Stimulated activated effector memory CD8-positive, alpha-beta T cell treated with anti-CD3 and anti-CD28 coated beads, Interleukin-12 subunit alpha, Interleukin-12 subunit beta, amount 100 ng/mL, for 72 hours (primary cell): Measurements from ENCODE around the gene ST14.
"Not testable (repeated sequence)": the region's sequence is repeated elsewhere in the genome, so short reads cannot be mapped to it uniquely, and the experiment has no call there.

Experiments
- ATAC-seq: fragments of 150-1000 bp; cut with Tn5 transposase; 2 replicates; pipeline ENCODE4 v1.10.0; 2021
- DNase-seq, 2 donors: peaks; one replicate each; pipeline ENCODE4 v3.0.0; 2021 to 2022; ENCODE audit warnings: low spot score in 2 of 2
- H3K27ac Mint-ChIP-seq: one replicate; pipeline ENCODE4 v1.8.0; 2022; ENCODE audit warnings: mild to moderate bottlenecking, mixed read lengths
- H3K36me3 Mint-ChIP-seq: one replicate; pipeline ENCODE4 v1.8.0; 2022; ENCODE audit warnings: mild to moderate bottlenecking, mixed read lengths
- H3K4me1 Mint-ChIP-seq: one replicate; pipeline ENCODE4 v1.8.0; 2022; ENCODE audit warnings: mixed read lengths
- H3K4me3 Mint-ChIP-seq: one replicate; pipeline ENCODE4 v1.8.0; 2022; ENCODE audit warnings: mild to moderate bottlenecking, mixed read lengths
- H3K9me3 Mint-ChIP-seq: one replicate; pipeline ENCODE4 v1.8.0; 2022; ENCODE audit warnings: mixed read lengths

ST14 gene

DNA sequence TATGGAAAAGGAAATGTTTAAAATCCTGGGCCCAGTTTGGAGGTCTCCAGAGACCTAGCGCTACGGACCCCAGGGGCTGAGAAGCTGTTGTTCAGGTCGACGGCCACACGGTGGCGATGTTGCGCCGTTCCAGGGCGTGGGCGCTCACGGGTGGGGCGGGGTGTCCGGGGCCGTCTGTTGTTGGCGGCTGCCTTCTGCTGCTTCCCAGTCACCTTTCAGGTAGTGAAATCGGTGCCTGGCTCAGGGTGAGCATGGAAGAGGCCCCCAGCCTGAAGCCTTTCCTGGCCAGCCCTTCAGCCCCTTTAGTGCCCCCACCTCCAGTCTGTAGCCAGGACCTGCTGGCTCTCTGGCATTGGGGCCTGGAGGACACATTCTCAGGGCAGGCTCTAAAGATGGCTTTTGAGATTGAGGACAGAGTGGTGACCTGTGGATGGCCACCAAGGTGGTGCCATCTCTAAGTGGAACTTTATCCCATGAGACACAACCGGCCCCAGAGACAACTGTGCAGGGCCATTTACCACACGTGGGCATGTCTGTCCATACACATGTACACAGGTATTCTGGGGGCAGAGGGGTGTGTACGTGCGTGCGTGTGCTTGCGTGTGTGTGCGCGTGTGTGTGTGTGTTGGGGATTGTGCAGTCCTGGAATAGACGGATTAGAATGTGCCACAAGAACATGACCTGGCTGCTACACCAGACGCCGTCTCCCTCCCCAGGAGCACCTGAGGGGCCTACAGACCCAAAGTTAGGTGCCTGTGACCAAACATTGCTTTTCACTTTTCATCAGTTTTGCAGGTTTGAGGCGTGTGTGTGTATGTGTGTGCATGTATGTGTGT, 53.8 kb downstream of the ST14 start:
- DNase-seq (peak; percentile 75 to 83), ATAC-seq (peak; percentile 74)
- Mint-ChIP-seq H3K36me3 (peaks cover 5% of the 10 kb centered on the region), H3K9me3 (no peaks in the 10 kb centered on the region), H3K27ac (no peak overlapping the region), H3K4me1 (peaks cover 5% of the 10 kb centered on the region), H3K4me3 (no peak overlapping the region)

DNA sequence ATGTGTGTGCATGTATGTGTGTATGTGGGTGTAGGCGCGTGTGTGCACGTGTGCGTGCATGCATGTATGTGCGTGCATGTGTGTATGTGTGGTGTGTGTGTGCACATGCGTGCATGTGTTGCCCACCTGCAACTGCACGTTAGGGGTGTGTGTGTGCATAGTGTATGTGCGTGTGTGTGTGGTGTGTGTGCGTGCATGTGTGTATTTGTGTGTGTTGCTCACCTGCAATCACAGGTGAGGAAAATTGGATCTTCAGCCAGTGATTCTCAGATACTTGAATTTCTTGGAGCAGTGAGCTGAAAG, 54.3 kb downstream of the ST14 start:
- ATAC-seq (no peak), DNase-seq (no peak)
- Mint-ChIP-seq H3K36me3 (peaks cover 5% of the 10 kb centered on the region), H3K4me1 (peaks cover 5% of the 10 kb centered on the region), H3K9me3 (no peaks in the 10 kb centered on the region), H3K4me3 (no peak overlapping the region), H3K27ac (no peak overlapping the region)

GRCh38 chr11:130214861-130215530, 55.4 kb downstream of the ST14 start:
- Mint-ChIP-seq H3K36me3 (peaks cover 5% of the 10 kb centered on the region), H3K4me3 (no peak overlapping the region), H3K27ac (no peak overlapping the region), H3K4me1 (peaks cover 5% of the 10 kb centered on the region), H3K9me3 (no peaks in the 10 kb centered on the region)
- ATAC-seq, result no peak
- DNase-seq, result no peak

- Mint-ChIP-seq H3K4me1 (peaks cover 5% of the 10 kb centered on the region), H3K36me3 (peaks cover 5% of the 10 kb centered on the region), H3K9me3 (no peaks in the 10 kb centered on the region), H3K27ac (no peak overlapping the region), H3K4me3 (no peak overlapping the region)
- ATAC-seq, result no peak
- DNase-seq, result peak in 1 of 2 donors; percentile 41
These were observed 56.1 kb downstream of the ST14 start for GRCh38 chr11:130215531-130216220.

DNA sequence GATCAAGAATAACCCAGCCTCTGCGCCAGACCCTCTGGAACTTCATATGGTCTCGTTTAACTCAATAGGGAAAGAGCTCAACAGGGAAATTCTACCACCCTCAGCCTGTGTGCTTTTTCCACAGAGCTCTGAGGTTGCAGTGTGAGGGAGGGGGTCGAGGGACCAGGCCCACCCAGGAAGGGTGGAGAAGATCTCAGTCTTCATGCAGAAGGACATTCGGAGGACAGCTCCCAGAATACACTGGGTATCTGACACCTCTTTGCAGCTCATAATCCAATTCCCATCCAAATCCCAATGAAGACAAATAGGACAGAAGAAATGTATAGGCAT, 56.6 kb downstream of the ST14 start:
- Mint-ChIP-seq H3K9me3 (no peaks in the 10 kb centered on the region), H3K4me1 (peaks cover 5% of the 10 kb centered on the region), H3K4me3 (no peak overlapping the region), H3K27ac (no peak overlapping the region), H3K36me3 (peaks cover 5% of the 10 kb centered on the region)
- ATAC-seq, result no peak
- DNase-seq, result no peak

- H3K4me1 Mint-ChIP-seq, result peaks cover 5% of the 10 kb centered on the region
- peaks cover 5% of the 10 kb centered on the region for H3K36me3 Mint-ChIP-seq
- ATAC-seq (no peak), DNase-seq (no peak)
- H3K27ac Mint-ChIP-seq, result no peak overlapping the region
- no peak overlapping the region for H3K4me3 Mint-ChIP-seq
- H3K9me3 Mint-ChIP-seq, result no peaks in the 10 kb centered on the region
These were observed 57.1 kb downstream of the ST14 start for GRCh38 chr11:130216591-130217132.

DNA sequence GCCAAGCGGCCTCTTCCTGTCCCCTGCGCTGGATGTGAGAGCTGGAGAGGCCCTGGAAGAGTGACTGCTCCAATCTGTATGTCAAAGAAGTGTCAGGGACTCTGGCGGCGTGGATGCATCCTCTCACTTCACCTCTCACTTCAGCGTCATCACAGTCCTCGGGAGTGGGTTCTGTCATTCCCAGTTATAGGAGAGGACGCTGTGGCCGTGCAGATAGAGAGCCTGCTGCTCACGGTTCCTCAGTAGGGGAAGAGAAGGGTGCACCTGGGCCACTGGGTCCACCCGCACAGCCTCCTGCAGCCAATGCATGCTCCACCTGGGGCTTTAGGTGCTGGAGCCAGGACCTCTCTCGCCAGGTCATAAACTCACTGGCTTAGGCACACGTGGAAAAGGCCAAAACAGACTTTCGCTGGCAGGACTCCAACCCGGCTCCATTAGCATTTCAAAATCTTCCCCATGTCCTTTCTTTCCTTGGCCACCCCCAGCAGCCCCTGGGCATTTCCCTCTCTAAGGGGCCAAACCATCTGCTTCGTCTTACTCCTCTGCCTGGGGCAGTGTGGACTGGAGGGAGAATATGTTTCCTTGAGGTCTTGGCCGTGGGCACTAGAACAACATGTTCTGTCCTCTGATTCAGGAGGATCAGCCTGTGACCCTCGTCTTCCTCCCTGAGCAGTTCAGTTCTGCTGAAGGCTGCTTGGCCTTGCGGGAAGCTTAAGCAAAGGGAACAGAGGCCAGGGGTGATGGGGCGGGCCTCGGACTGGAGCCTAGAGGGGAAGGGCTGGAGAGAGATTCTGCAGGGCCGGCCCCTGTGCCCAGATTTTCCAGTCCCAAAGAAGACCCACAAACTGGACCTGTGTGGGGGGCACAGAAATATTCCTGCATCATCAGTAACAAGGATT, 57.8 kb downstream of the ST14 start:
- DNase-seq (peak in 1 of 2 donors; percentile 46), ATAC-seq (no peak)
- H3K4me1 Mint-ChIP-seq, result peaks cover 11% of the 10 kb centered on the region
- peaks cover 5% of the 10 kb centered on the region for H3K36me3 Mint-ChIP-seq
- H3K9me3 Mint-ChIP-seq, result no peaks in the 10 kb centered on the region
- H3K27ac Mint-ChIP-seq, result no peak overlapping the region
- H3K4me3 Mint-ChIP-seq, result no peak overlapping the region

GRCh38 chr11:130218501-130219070, 59.0 kb downstream of the ST14 start:
- H3K27ac Mint-ChIP-seq, result no peak overlapping the region
- H3K4me3 Mint-ChIP-seq, result no peak overlapping the region
- ATAC-seq, result no peak
- H3K36me3 Mint-ChIP-seq, result peaks cover 5% of the 10 kb centered on the region
- peak in 1 of 2 donors; percentile 41 for DNase-seq
- peaks cover 23% of the 10 kb centered on the region for H3K4me1 Mint-ChIP-seq
- H3K9me3 Mint-ChIP-seq, result no peaks in the 10 kb centered on the region

DNA sequence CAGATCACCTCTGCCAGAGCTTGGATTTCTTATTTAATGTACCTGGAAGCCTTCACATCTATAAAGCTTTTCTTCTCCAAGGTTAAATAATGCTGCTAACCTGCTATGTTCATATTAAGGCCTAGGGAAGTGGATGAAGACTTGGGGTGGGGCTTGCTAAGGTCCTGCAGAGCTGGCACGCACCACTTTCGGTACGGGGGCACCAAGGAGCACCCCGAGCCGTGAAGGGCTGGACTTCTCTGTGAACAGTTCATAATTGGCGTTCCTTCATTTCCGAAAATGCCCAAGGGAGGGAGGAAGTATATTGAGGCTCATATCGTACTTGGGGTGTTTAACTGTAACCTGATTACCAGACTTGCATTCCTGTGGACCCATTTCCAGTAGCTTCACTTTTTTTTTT, 59.6 kb downstream of the ST14 start:
- ATAC-seq (no peak), DNase-seq (peak in 1 of 2 donors; percentile 32)
- Mint-ChIP-seq H3K27ac (no peak overlapping the region), H3K4me3 (no peak overlapping the region), H3K36me3 (peaks cover 5% of the 10 kb centered on the region), H3K9me3 (no peaks in the 10 kb centered on the region), H3K4me1 (peaks cover 28% of the 10 kb centered on the region)

DNA sequence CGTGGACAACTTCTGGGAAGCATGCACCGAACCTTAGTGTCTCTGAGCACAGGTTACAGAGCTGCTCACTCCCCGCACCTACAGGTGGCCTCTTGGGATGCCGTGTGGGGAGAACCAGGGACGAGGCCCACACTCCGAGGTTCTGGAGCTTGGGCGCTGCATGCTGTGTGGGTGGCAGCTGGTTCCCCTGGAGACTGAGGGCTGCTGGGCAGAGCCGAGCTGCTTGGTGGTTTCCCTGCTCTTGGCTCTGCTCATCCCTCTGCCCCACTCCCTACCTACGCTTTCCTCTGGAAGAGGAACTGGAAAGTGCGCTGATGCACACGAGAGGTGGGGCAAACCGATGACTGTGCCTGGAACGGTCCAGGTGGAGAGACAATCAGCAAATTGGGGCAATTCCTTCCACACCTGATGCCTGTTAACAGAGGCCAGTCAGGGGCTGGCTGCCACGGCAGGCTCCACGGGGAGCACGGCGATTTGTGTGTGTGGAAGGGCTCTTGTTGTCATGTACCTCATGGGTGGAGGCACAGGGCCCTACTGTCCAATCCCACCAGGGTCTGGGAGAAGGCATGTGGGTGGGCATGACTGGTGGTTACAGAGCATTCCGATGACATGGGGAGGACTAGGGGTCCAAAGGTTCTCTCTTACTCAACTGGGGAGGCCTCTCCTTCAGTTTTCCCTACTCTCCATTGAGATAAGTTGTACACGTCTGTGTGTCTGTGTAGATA, 60.9 kb downstream of the ST14 start:
- Mint-ChIP-seq H3K4me1 (peaks cover 28% of the 10 kb centered on the region), H3K9me3 (no peaks in the 10 kb centered on the region), H3K27ac (no peak overlapping the region), H3K4me3 (no peak overlapping the region), H3K36me3 (peaks cover 5% of the 10 kb centered on the region)
- DNase-seq, result peak in 1 of 2 donors; percentile 48
- no peak for ATAC-seq

DNA sequence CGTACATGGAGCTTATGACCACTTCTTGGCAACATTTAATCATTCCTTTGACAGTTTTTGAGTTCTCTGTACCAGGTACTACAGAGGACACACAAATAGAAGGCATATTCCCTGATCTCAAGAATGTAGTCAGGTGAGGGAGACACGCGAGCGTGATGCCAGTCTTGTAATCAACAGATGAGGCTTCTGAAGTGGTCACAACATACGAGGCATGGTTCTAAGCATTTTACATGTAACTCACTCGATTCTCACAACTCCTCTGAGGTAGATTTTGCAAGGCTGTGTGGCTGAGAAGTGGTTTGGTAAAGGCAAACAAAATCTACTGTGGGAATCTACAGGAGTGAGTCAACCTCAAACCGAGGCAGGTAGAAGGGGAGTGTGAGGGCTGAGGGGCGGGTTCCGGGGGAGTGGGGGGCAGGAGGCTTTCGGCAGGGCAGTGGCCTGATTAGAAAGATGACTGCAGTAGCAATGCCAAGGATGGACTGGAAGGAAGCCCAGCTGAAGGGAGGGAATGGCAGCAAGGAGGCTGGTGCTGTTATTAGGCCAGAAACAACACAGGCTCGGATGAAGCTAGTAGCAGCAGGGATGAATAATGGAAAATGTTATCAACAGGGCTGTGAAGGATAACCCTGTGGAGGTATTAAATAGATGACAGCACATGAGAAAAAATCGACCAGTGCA, 63.8 kb downstream of the ST14 start:
- DNase-seq (peak in 1 of 2 donors; percentile 44), ATAC-seq (peak; percentile 92)
- Mint-ChIP-seq H3K4me3 (peak overlapping the region; percentile 22), H3K27ac (peak overlapping the region; percentile 50), H3K36me3 (no peaks in the 10 kb centered on the region), H3K4me1 (peaks cover 23% of the 10 kb centered on the region), H3K9me3 (no peaks in the 10 kb centered on the region)

DNA sequence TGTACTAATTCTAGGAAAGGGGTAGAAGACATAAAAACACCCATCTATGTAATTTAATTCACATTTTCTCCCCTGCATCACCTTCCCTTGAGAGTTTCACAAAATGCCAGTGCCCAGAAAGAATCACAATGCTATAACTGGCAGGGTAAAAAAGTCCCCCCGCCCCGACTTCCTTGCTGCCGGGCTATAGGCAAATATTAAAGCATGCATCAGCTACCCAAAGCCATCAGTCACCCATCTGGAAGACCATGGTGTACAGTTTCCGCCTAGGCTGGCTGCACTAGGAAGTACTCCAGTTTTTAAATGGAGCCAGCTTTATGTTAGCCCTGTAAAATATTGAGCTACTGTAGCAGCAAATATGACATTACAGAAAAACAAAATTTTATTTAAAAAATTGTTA, 67.8 kb downstream of the ST14 start:
- Mint-ChIP-seq H3K9me3 (no peaks in the 10 kb centered on the region), H3K4me3 (no peak overlapping the region), H3K36me3 (peaks cover 11% of the 10 kb centered on the region), H3K27ac (no peak overlapping the region), H3K4me1 (peaks cover 17% of the 10 kb centered on the region)
- DNase-seq (no peak), ATAC-seq (no peak)

- not testable (repeated sequence) for H3K9me3 Mint-ChIP-seq, H3K4me1 Mint-ChIP-seq, DNase-seq, H3K27ac Mint-ChIP-seq, ATAC-seq, H3K4me3 Mint-ChIP-seq
- H3K36me3 Mint-ChIP-seq, result peaks cover 61% of the 10 kb centered on the region
These were observed 73.9 kb downstream of the ST14 start for GRCh38 chr11:130233486-130233885.
